HCT116 (cell line): Measurements from ENCODE around the gene SLC24A3. TPM values are rescaled to one million over a fixed set of nuclear protein-coding genes. Genes with fewer than 3 reads are reported as not detected.

ENCODE experiments used
- ATAC-seq: fragments of 200-7000 bp; cut with Tn5 transposase; 2 replicates; pipeline ENCODE4 v1.9.1; 2020; ENCODE audit warnings: mild to moderate bottlenecking, moderate library complexity
- BruUV-seq: library from RNA; stranded (reverse); fragments of 400-500 nt; replicated peaks from 2 replicates; lab custom pipeline; 2021; lab: Mats Ljungman, UMichigan
- CTCF ChIA-PET: fragments of 300-600 bp; sonication (Branson Sonifier 250); formaldehyde crosslinking; loops from one replicate; lab custom pipeline; 2021; ENCODE audit warnings: antibody characterized with exemption; lab: Charles Lee
- POLR2A ChIA-PET: fragments of 300-600, 350-600 bp; sonication (Branson Sonifier 250); formaldehyde crosslinking; loops from one replicate; lab custom pipeline; 2021; ENCODE audit warnings: antibody characterized with exemption; lab: Charles Lee
- RAD21 ChIA-PET, 2 experiments: fragments of 300-600 bp; sonication (Branson Sonifier 250); formaldehyde crosslinking; loops; one replicate each; lab custom pipeline; 2023; ENCODE audit warnings: low total read pairs in 2 of 2; ENCODE audit not compliant: uncharacterized antibody in 2 of 2, unreplicated experiment in 2 of 2, low non-redundant PET in 1 of 2; lab: Charles Lee
- DNase-seq: peaks from one replicate; pipeline ENCODE4 v3.0.0-alpha.2; 2010; ENCODE audit warnings: low read depth, low spot score
- H2AFZ ChIP-seq: fragments of 200-600 bp; shearing (Covaris generic), sonication (generic); 2 replicates; pipeline ENCODE4 v1.6.1; 2017; ENCODE audit warnings: low read depth, mixed run types, mixed read lengths, antibody characterized with exemption, low read length; ENCODE audit not compliant: poor library complexity, severe bottlenecking
- H3K27ac ChIP-seq: 2 replicates; pipeline ENCODE4 v1.5.1; 2012; ENCODE audit warnings: low read depth, low read length
- H3K27me3 ChIP-seq: fragments of 200-600 bp; sonication (generic); 2 replicates; pipeline ENCODE4 v1.6.1; 2016; ENCODE audit warnings: mixed run types, low read length, mixed read lengths; ENCODE audit not compliant: insufficient read depth
- H3K36me3 ChIP-seq, 2 experiments: fragments of 200-500 bp in 1 of 2; fragments of 200-600 bp in 1 of 2; sonication (Bioruptor generic) in 1 of 2; sonication (generic) in 1 of 2; 2 replicates each; pipeline versions ENCODE4 v1.5.1 to v1.6.1; 2014 to 2016; ENCODE audit warnings: low read length in 2 of 2, inconsistent platforms in 1 of 2, mixed read lengths in 1 of 2, mixed run types in 1 of 2; ENCODE audit not compliant: insufficient read depth in 2 of 2, control insufficient read depth in 1 of 2
- H3K4me1 ChIP-seq, 2 experiments: fragments of 200-600 bp in 1 of 2; sonication (generic) in 1 of 2; 2 replicates each; pipeline versions ENCODE4 v1.5.1 to v1.6.1; 2012 to 2017; ENCODE audit warnings: low read length in 2 of 2, inconsistent platforms in 1 of 2, mild to moderate bottlenecking in 1 of 2, mixed read lengths in 1 of 2, mixed run types in 1 of 2, moderate library complexity in 1 of 2; ENCODE audit not compliant: insufficient read depth in 2 of 2, control insufficient read depth in 1 of 2
- H3K4me2 ChIP-seq: fragments of 200-600 bp; sonication (generic); 2 replicates; pipeline ENCODE4 v1.6.1; 2017; ENCODE audit warnings: mixed run types, low read length, mixed read lengths
- H3K4me3 ChIP-seq, 2 experiments: fragments of 200-600 bp in 1 of 2; sonication (generic) in 1 of 2; replicated peaks in 1 of 2; 2 replicates each; pipeline ENCODE4 v1.5.1; 2011 to 2016; ENCODE audit warnings: low read length in 2 of 2, control low read depth in 1 of 2, low read depth in 1 of 2, mild to moderate bottlenecking in 1 of 2, mixed read lengths in 1 of 2, mixed run types in 1 of 2
- H3K79me2 ChIP-seq: fragments of 200-600 bp; sonication (generic); 2 replicates; pipeline ENCODE4 v1.6.1; 2017; ENCODE audit warnings: mild to moderate bottlenecking, mixed run types, low read length, moderate library complexity, mixed read lengths; ENCODE audit not compliant: insufficient read depth
- H3K9ac ChIP-seq: fragments of 200-600 bp; sonication (generic); 2 replicates; pipeline ENCODE4 v1.6.1; 2016; ENCODE audit warnings: low read length, mixed read lengths
- H3K9me2 ChIP-seq: fragments of 200-600 bp; sonication (generic), shearing (Covaris generic); 2 replicates; pipeline ENCODE4 v1.6.1; 2017; ENCODE audit warnings: mixed run types, mild to moderate bottlenecking, moderate library complexity; ENCODE audit not compliant: insufficient read depth
- H3K9me3 ChIP-seq, 2 experiments: fragments of 200-500 bp in 1 of 2; fragments of 200-600 bp in 1 of 2; sonication (Bioruptor generic) in 1 of 2; sonication (generic) in 1 of 2; 2 replicates each; pipeline ENCODE4 v1.6.1; 2014 to 2017; ENCODE audit warnings: low read length in 2 of 2, mixed read lengths in 2 of 2, inconsistent platforms in 1 of 2, low read depth in 1 of 2, mild to moderate bottlenecking in 1 of 2, mixed run types in 1 of 2, moderate library complexity in 1 of 2; ENCODE audit not compliant: control insufficient read depth in 1 of 2, insufficient read depth in 1 of 2
- H4K20me1 ChIP-seq: fragments of 200-600 bp; sonication (generic), shearing (Covaris generic); 2 replicates; pipeline ENCODE4 v1.6.1; 2017; ENCODE audit warnings: mixed run types, mild to moderate bottlenecking, moderate library complexity; ENCODE audit not compliant: insufficient read depth
- CBX3 ChIP-seq: IDR thresholded peaks from 2 replicates; pipeline ENCODE4 v1.6.1; 2012; ENCODE audit warnings: low read depth
- CEBPB ChIP-seq: IDR thresholded peaks from 2 replicates; pipeline ENCODE4 v1.6.1; 2012; ENCODE audit warnings: low read depth
- ELF1 ChIP-seq: IDR thresholded peaks from 2 replicates; pipeline ENCODE4 v1.6.1; 2012; ENCODE audit warnings: low read depth, borderline replicate concordance
- TCF7L2 ChIP-seq: IDR thresholded peaks from 2 replicates; pipeline ENCODE4 v1.7.0; 2011; ENCODE audit warnings: borderline replicate concordance, inconsistent platforms; ENCODE audit not compliant: insufficient read depth, insufficient read length; ENCODE audit errors: extremely low read depth
- ZBTB33 ChIP-seq: IDR thresholded peaks from 2 replicates; pipeline ENCODE4 v1.6.1; 2011; ENCODE audit warnings: mild to moderate bottlenecking, low read length, moderate library complexity; ENCODE audit not compliant: insufficient replicate concordance; ENCODE audit errors: extremely low read depth
- ZFX ChIP-seq: fragments of 450-650 bp; IDR thresholded peaks from 2 replicates; pipeline ENCODE4 v1.6.1; 2017
- intact Hi-C: fragments of 100-400 bp; cut with micrococcal nuclease; formaldehyde crosslinking; loops from 2 replicates; pipeline ENCODE4 v1.10.0; 2022
- total RNA-seq: library from RNA; stranded (reverse); gene quantifications from one replicate; pipeline ENCODE4 v1.2.1, GENCODE V29; 2021; ENCODE audit not compliant: unreplicated experiment

SLC24A3 gene
- total RNA-seq, 1 experiment from 2014 or later, result not detected

- ATAC-seq (no peak), DNase-seq (no peak)
- POLR2A ChIA-PET, result no interaction called here
- Histone ChIP-seq H3K27me3 (no peaks in the 10 kb centered on the region), H3K9ac (no peak overlapping the region)
- intact Hi-C loops, result no loop called here
- TF ChIP-seq ZFX (no peak), ELF1 (no peak), CBX3 (no peak), TCF7L2 (no peak)
- TF ChIP-seq, all 23 proteins: peak for 0
- RAD21 ChIA-PET, result no interaction called here
- CTCF ChIA-PET, result no interaction called here
- no peak overlapping the region for H3K4me2 ChIP-seq
- no peaks in the 10 kb centered on the region for H3K36me3 ChIP-seq
- H3K27ac ChIP-seq, result no peak overlapping the region
- H3K79me2 ChIP-seq, result no peaks in the 10 kb centered on the region
- no TSS peak for BruUV-seq
- no peak overlapping the region for H2AFZ ChIP-seq
- no peaks in the 10 kb centered on the region for H3K4me1 ChIP-seq
- H3K9me3 ChIP-seq, result no peaks in the 10 kb centered on the region
- no peaks in the 10 kb centered on the region for H3K9me2 ChIP-seq
- no peaks in the 10 kb centered on the region for H4K20me1 ChIP-seq
- H3K4me3 ChIP-seq, result no peak overlapping the region
Observed at GRCh38 chr20:19538556-19538955, 326.1 kb downstream of the SLC24A3 start.

DNA sequence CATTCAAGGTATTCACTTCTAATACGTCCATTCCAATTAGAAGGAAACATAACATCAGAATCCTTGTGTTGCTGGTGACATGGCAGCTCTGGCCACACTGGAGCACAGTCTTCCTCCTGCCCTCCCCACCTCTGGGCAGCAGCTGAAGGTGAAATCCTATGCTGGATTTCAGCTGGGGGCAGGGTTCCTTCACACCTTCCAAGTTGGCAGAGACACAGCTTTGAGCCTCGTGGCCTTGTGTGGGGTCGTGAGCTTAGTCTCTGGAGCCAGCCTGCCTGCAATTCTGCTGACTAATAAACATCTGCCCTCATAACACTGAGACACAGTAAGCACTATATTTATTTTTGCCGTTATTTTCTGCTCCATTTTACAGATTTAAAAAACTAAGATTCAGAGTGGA is 326.7 kb downstream of the SLC24A3 start:
- TF ChIP-seq ZBTB33, result no peak
- TF ChIP-seq ELF1, result no peak
- TF ChIP-seq CEBPB, result no peak
- no TSS peak for BruUV-seq
- ChIA-PET POLR2A (no interaction called here), CTCF (no interaction called here), RAD21 (no interaction called here)
- no peaks in the 10 kb centered on the region for H3K27me3 ChIP-seq
- H3K4me1 ChIP-seq, result no peaks in the 10 kb centered on the region
- no peaks in the 10 kb centered on the region for H3K9me3 ChIP-seq
- ATAC-seq, result no peak
- H3K9me2 ChIP-seq, result no peaks in the 10 kb centered on the region
- no peaks in the 10 kb centered on the region for H3K79me2 ChIP-seq
- H3K4me3 ChIP-seq, result no peak overlapping the region
- H3K9ac ChIP-seq, result no peak overlapping the region
- no peak overlapping the region for H2AFZ ChIP-seq
- no peak for DNase-seq
- no peak overlapping the region for H3K27ac ChIP-seq
- no peak overlapping the region for H3K4me2 ChIP-seq
- intact Hi-C loops, result no loop called here
- no peaks in the 10 kb centered on the region for H4K20me1 ChIP-seq
- no peaks in the 10 kb centered on the region for H3K36me3 ChIP-seq
